Measurements from ENCODE around the gene WDR35.

Gene WDR35

GRCh38 chr2:19865151-19865550, 124.8 kb downstream of the WDR35 start:
- ATAC-seq, result no peak
- TF ChIP-seq ESRRG (CRISPR knock-in tag; IDR thresholded peaks at IDR 0.05), result no peak
- no peak for TF ChIP-seq ZNF565 (CRISPR knock-in tag; conservative IDR thresholded peaks at IDR 0.05; ENCODE audit: low read depth)
- TF ChIP-seq PPARA (CRISPR knock-in tag; IDR thresholded peaks at IDR 0.05; ENCODE audit: borderline replicate concordance), result no peak
- TF ChIP-seq GLIS3 (CRISPR knock-in tag; IDR thresholded peaks at IDR 0.05), result no peak
- no peak for TF ChIP-seq CREB5 (CRISPR knock-in tag; IDR thresholded peaks at IDR 0.05; ENCODE audit: low read depth)
- no peak for TF ChIP-seq ZC3H10 (CRISPR knock-in tag; IDR thresholded peaks at IDR 0.05)
- no peak for TF ChIP-seq TSHZ2 (CRISPR knock-in tag; IDR thresholded peaks at IDR 0.05)
- TF ChIP-seq CSRNP3 (CRISPR knock-in tag; IDR thresholded peaks at IDR 0.05), result no peak
- TF ChIP-seq ARNTL (CRISPR knock-in tag; IDR thresholded peaks at IDR 0.05; ENCODE audit: borderline replicate concordance, low read depth), result no peak
- TF ChIP-seq TCF4 (CRISPR knock-in tag; IDR thresholded peaks at IDR 0.05; ENCODE audit: borderline replicate concordance), result no peak
- TF ChIP-seq POU6F1 (CRISPR knock-in tag; IDR thresholded peaks at IDR 0.05; ENCODE audit: borderline replicate concordance, low read depth), result no peak
- TF ChIP-seq ZFP30 (CRISPR knock-in tag; IDR thresholded peaks at IDR 0.05), result no peak
- no peak for TF ChIP-seq OSR1 (CRISPR knock-in tag; IDR thresholded peaks at IDR 0.05)

- ATAC-seq, result no peak
- no peak for TF ChIP-seq TSHZ2 (CRISPR knock-in tag; IDR thresholded peaks at IDR 0.05)
- TF ChIP-seq ZNF565 (CRISPR knock-in tag; conservative IDR thresholded peaks at IDR 0.05; ENCODE audit: low read depth), result no peak
- TF ChIP-seq ZFP30 (CRISPR knock-in tag; IDR thresholded peaks at IDR 0.05), result no peak
- no peak for TF ChIP-seq CREB5 (CRISPR knock-in tag; IDR thresholded peaks at IDR 0.05; ENCODE audit: low read depth)
- no peak for TF ChIP-seq OSR1 (CRISPR knock-in tag; IDR thresholded peaks at IDR 0.05)
- no peak for TF ChIP-seq POU6F1 (CRISPR knock-in tag; IDR thresholded peaks at IDR 0.05; ENCODE audit: borderline replicate concordance, low read depth)
These were observed 125.5 kb downstream of the WDR35 start for GRCh38 chr2:19864381-19864780.
